DOHH2 (cell line): ENCODE measurements around the gene LRP2.

Experiments
- CTCF ChIP-seq: fragments of 200-600 bp; sonication (generic); IDR thresholded peaks from one replicate; pipeline ENCODE4 v1.5.1; 2014; ENCODE audit warnings: antibody characterized with exemption, mild to moderate bottlenecking, low read depth, low read length; ENCODE audit not compliant: poor library complexity, severe bottlenecking
- EZH2phosphoT487 ChIP-seq: fragments of 200-600 bp; sonication (generic); IDR thresholded peaks from 2 replicates; pipeline ENCODE4 v1.6.1; 2017; ENCODE audit warnings: borderline replicate concordance, mild to moderate bottlenecking, antibody characterized with exemption, low read length, moderate library complexity, mixed read lengths

GRCh38 chr2:169240405-169240804, 121.9 kb downstream of the LRP2 start:
- no peak for TF ChIP-seq CTCF
- TF ChIP-seq EZH2phosphoT487: no peak
